ENCODE measurements around the gene PHLPP1.

- TF ChIP-seq, protein P1, sequence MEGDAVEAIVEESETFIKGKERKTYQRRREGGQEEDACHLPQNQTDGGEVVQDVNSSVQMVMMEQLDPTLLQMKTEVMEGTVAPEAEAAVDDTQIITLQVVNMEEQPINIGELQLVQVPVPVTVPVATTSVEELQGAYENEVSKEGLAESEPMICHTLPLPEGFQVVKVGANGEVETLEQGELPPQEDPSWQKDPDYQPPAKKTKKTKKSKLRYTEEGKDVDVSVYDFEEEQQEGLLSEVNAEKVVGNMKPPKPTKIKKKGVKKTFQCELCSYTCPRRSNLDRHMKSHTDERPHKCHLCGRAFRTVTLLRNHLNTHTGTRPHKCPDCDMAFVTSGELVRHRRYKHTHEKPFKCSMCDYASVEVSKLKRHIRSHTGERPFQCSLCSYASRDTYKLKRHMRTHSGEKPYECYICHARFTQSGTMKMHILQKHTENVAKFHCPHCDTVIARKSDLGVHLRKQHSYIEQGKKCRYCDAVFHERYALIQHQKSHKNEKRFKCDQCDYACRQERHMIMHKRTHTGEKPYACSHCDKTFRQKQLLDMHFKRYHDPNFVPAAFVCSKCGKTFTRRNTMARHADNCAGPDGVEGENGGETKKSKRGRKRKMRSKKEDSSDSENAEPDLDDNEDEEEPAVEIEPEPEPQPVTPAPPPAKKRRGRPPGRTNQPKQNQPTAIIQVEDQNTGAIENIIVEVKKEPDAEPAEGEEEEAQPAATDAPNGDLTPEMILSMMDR (IDR thresholded peaks at IDR 0.05) = no peak
- TF ChIP-seq ZFX (IDR thresholded peaks at IDR 0.05; ENCODE audit: borderline replicate concordance) = no peak
Observed at GRCh38 chr18:62767321-62767720, 52.0 kb downstream of the PHLPP1 start.

Data from 22Rv1 (cell line).